ENCODE results near the gene PEAR1. TPM values are rescaled to one million over a fixed set of nuclear protein-coding genes. Genes with fewer than 3 reads are reported as not detected.

Gene PEAR1
- total RNA-seq, 3 donors from 2014 or later = 2.3 to 7.2 (median 4.6) TPM

GRCh38 chr1:156963621-156964020, 70.1 kb downstream of the PEAR1 start:
- Histone ChIP-seq H3K9me3 (no peaks in the 10 kb centered on the region), H3K36me3 (ENCODE audit: low read depth) (no peaks in the 10 kb centered on the region), H3K4me3 (no peak overlapping the region), H3K4me1 (ENCODE audit: low read depth) (no peaks in the 10 kb centered on the region)
- DNase-seq (peak in 1 of 3 donors; percentile 29), ATAC-seq (peak; percentile 76)
- TF ChIP-seq CTCF (IDR thresholded peaks at IDR 0.05) = no peak
- intact Hi-C loops (cut with DNase I, micrococcal nuclease) = no loop called here

GRCh38 chr1:156964441-156964840, 70.9 kb downstream of the PEAR1 start:
- DNase-seq = no peak
- no peak for ATAC-seq

More at GRCh38 chr1:156964441-156964840, 70.9 kb downstream of the PEAR1 start:
- no peaks in the 10 kb centered on the region for H3K36me3 ChIP-seq (ENCODE audit: low read depth)
- no peak overlapping the region for H3K4me3 ChIP-seq
- intact Hi-C loops (cut with DNase I, micrococcal nuclease) = no loop called here
- H3K9me3 ChIP-seq = no peaks in the 10 kb centered on the region
- no peak for TF ChIP-seq CTCF (IDR thresholded peaks at IDR 0.05)
- no peaks in the 10 kb centered on the region for H3K4me1 ChIP-seq (ENCODE audit: low read depth)

Small RNA genes within 50 kb of the gene (microRNA-seq; reads per million reads assigned to microRNA genes)
- gene MIR765 = 1.2 reads per million

Other genes with a start within 250 kb of the PEAR1 start
- 10 to 100 TPM in 1 of 3 donors, 1 to 10 TPM in 2; 3.0 to 11.4 (median 6.4) TPM for gene NES, start 216.3 kb upstream of the PEAR1 start, total RNA-seq
- gene CRABP2, start 188.1 kb upstream of the PEAR1 start, total RNA-seq = 1 to 10 TPM in 2 of 3 donors, under 1 TPM in 1; 0.38 to 2.2 (median 1.2) TPM
- 10 to 100 TPM; 35.1 to 58.6 (median 44.4) TPM for gene METTL25B, start 165.2 kb upstream of the PEAR1 start, total RNA-seq
- gene ISG20L2, start 165.0 kb upstream of the PEAR1 start, total RNA-seq = 10 to 100 TPM; 27.8 to 33.0 (median 31.0) TPM
- 10 to 100 TPM; 50.1 to 61.7 (median 57.6) TPM for gene MRPL24, start 152.6 kb upstream of the PEAR1 start, total RNA-seq
- 100 to 1,000 TPM; 196 to 264 (median 221) TPM for gene HDGF, start 142.0 kb upstream of the PEAR1 start, total RNA-seq
- 10 to 100 TPM; 55.0 to 66.1 (median 59.2) TPM for gene PRCC, start 126.2 kb upstream of the PEAR1 start, total RNA-seq
- gene SH2D2A, start 76.9 kb upstream of the PEAR1 start, total RNA-seq = 1 to 10 TPM; 2.9 to 3.3 (median 3.1) TPM
- under 1 TPM in 2 of 3 donors, not detected in 1; 0.06 to 0.09 TPM for gene INSRR, start 34.6 kb upstream of the PEAR1 start, total RNA-seq
- 1 to 10 TPM in 1 of 3 donors, under 1 TPM in 2; 0.67 to 1.3 (median 0.79) TPM for gene NTRK1, start 32.9 kb upstream of the PEAR1 start, total RNA-seq
- gene LRRC71, start 26.9 kb downstream of the PEAR1 start, total RNA-seq = not detected
- gene ARHGEF11, start 152.0 kb downstream of the PEAR1 start, total RNA-seq = 10 to 100 TPM; 47.7 to 75.1 (median 60.0) TPM
- not detected for gene ETV3L, start 206.1 kb downstream of the PEAR1 start, total RNA-seq
- gene ETV3, start 244.7 kb downstream of the PEAR1 start, total RNA-seq = 10 to 100 TPM; 32.6 to 36.3 (median 35.9) TPM

Data from mucosa of descending colon (tissue), 3 donors.